ENCODE measurements around the gene STAT6. TPM values are rescaled to one million over a fixed set of nuclear protein-coding genes. Genes with fewer than 3 reads are reported as not detected.
A peak's percentile ranks its signal among the peaks of the same experiment; 100 is the strongest.

The STAT6 gene
- 100 to 1,000 TPM in 2 of 8 experiments, 10 to 100 TPM in 2, 1 to 10 TPM in 4; 1.6 to 126 (median 13.3) TPM for total RNA-seq

- in situ Hi-C loops (cut with MboI; ENCODE audit: low pct_unique_long_range_greater_than_20kb in 2 of 9, low sequenced_read_pairs in 9 of 9, unreplicated experiment in 9 of 9) = loop anchor here in 1 of 9 experiments (5.0 kb wide), 1 partner anchor 39 kb away; no protein-coding TSS in a partner anchor
- H3K4me3 ChIP-seq = peak within 1 kb of the TSS; percentile 5 to 31 (median 20)
- H3K27ac ChIP-seq = peak within 1 kb of the TSS; percentile 66 to 88
- H3K4me1 ChIP-seq (replicated peaks in 1 of 2) = peaks cover 21 to 25% of the 10 kb centered on the region in 2 donors
- WGBS, 10 experiments = 0% methylated on average over 3 of the region's 13 CpGs; no CpG with 5 or more reads in 9 of the 10 experiments
- ATAC-seq (replicated peaks in 6 of 8) = peak; percentile 38 to 66 (median 48)
Observed at GRCh38 chr12:57111031-57111734, at the start of gene STAT6. STAT6 (minus strand) TSS chr12:57111362; CDS start chr12:57108278, 3,084 bp downstream.

- H3K4me3 ChIP-seq = no peak overlapping the region
- peaks cover 4 to 6% of the 10 kb centered on the region in 2 donors for H3K4me1 ChIP-seq (replicated peaks in 1 of 2)
- no peak for ATAC-seq (replicated peaks in 6 of 8)
- H3K27ac ChIP-seq = no peak overlapping the region
- in situ Hi-C loops (cut with MboI; ENCODE audit: low pct_unique_long_range_greater_than_20kb in 2 of 9, low sequenced_read_pairs in 9 of 9, unreplicated experiment in 9 of 9) = no loop called here
- WGBS, 10 experiments = 60 to 100% (median 95%) methylated on average over 1 to 10 of the region's 14 CpGs; no CpG with 5 or more reads in 5 of the 10 experiments
Observed at GRCh38 chr12:57160741-57161140, 49.6 kb upstream of the STAT6 start.

GRCh38 chr12:57160040-57160439 lies 48.9 kb upstream of the STAT6 start:
- Histone ChIP-seq H3K4me3 (no peak overlapping the region), H3K27ac (no peak overlapping the region), H3K4me1 (replicated peaks in 1 of 2) (peaks cover 4 to 6% of the 10 kb centered on the region in 2 donors)
- in situ Hi-C loops (cut with MboI; ENCODE audit: low pct_unique_long_range_greater_than_20kb in 2 of 9, low sequenced_read_pairs in 9 of 9, unreplicated experiment in 9 of 9) = no loop called here
- ATAC-seq (replicated peaks in 6 of 8) = peak in 1 of 8 experiments; percentile 52
- WGBS, 10 experiments = 62 to 92% (median 83%) methylated on average over 1 to 3 of the region's 4 CpGs; no CpG with 5 or more reads in 5 of the 10 experiments

- no peak for ATAC-seq (replicated peaks in 6 of 8)
- H3K4me3 ChIP-seq = no peak overlapping the region
- in situ Hi-C loops (cut with MboI; ENCODE audit: low pct_unique_long_range_greater_than_20kb in 2 of 9, low sequenced_read_pairs in 9 of 9, unreplicated experiment in 9 of 9) = no loop called here
- H3K27ac ChIP-seq = no peak overlapping the region
- H3K4me1 ChIP-seq (replicated peaks in 1 of 2) = peaks cover 4 to 6% of the 10 kb centered on the region in 2 donors
- 20 to 100% (median 81%) methylated on average over 1 to 3 of the region's 4 CpGs; no CpG with 5 or more reads in 5 of the 10 experiments for WGBS, 10 experiments
Observed at GRCh38 chr12:57159311-57159710, 48.1 kb upstream of the STAT6 start.

GRCh38 chr12:57158665-57159064 lies 47.5 kb upstream of the STAT6 start:
- 20 to 100% (median 40%) methylated on average over 1 to 3 of the region's 4 CpGs; no CpG with 5 or more reads in 7 of the 10 experiments for WGBS, 10 experiments
- in situ Hi-C loops (cut with MboI; ENCODE audit: low pct_unique_long_range_greater_than_20kb in 2 of 9, low sequenced_read_pairs in 9 of 9, unreplicated experiment in 9 of 9) = no loop called here
- peak in 5 of 8 experiments; percentile 12 to 37 (median 26) for ATAC-seq (replicated peaks in 6 of 8)
- H3K27ac ChIP-seq = no peak overlapping the region
- H3K4me3 ChIP-seq = no peak overlapping the region
- peaks cover 4 to 6% of the 10 kb centered on the region in 2 donors for H3K4me1 ChIP-seq (replicated peaks in 1 of 2)

GRCh38 chr12:57158186-57158585 lies 47.0 kb upstream of the STAT6 start:
- 60 to 96% (median 77%) methylated on average over 2 to 10 of the region's 16 CpGs; no CpG with 5 or more reads in 4 of the 10 experiments for WGBS, 10 experiments
- Histone ChIP-seq H3K4me1 (replicated peaks in 1 of 2) (peaks cover 4 to 6% of the 10 kb centered on the region in 2 donors), H3K4me3 (no peak overlapping the region), H3K27ac (peak overlapping the region in 1 of 2 donors; percentile 33)
- no peak for ATAC-seq (replicated peaks in 6 of 8)
- in situ Hi-C loops (cut with MboI; ENCODE audit: low pct_unique_long_range_greater_than_20kb in 2 of 9, low sequenced_read_pairs in 9 of 9, unreplicated experiment in 9 of 9) = no loop called here

- no peak for ATAC-seq (replicated peaks in 6 of 8)
- peaks cover 4 to 6% of the 10 kb centered on the region in 2 donors for H3K4me1 ChIP-seq (replicated peaks in 1 of 2)
- WGBS, 10 experiments = 40 to 100% (median 86%) methylated on average over 1 to 5 of the region's 5 CpGs; no CpG with 5 or more reads in 2 of the 10 experiments
- in situ Hi-C loops (cut with MboI; ENCODE audit: low pct_unique_long_range_greater_than_20kb in 2 of 9, low sequenced_read_pairs in 9 of 9, unreplicated experiment in 9 of 9) = no loop called here
- no peak overlapping the region for H3K27ac ChIP-seq
- no peak overlapping the region for H3K4me3 ChIP-seq
Observed at GRCh38 chr12:57157588-57158173, 46.5 kb upstream of the STAT6 start.

- WGBS, 10 experiments = 70 to 100% (median 96%) methylated on average over 1 to 11 of the region's 16 CpGs; no CpG with 5 or more reads in 2 of the 10 experiments
- ATAC-seq (replicated peaks in 6 of 8) = no peak
- H3K27ac ChIP-seq = no peak overlapping the region
Observed at GRCh38 chr12:57156701-57157403, 45.7 kb upstream of the STAT6 start.

GRCh38 chr12:57154804-57155434 lies 43.8 kb upstream of the STAT6 start:
- ATAC-seq (replicated peaks in 6 of 8) = no peak
- in situ Hi-C loops (cut with MboI; ENCODE audit: low pct_unique_long_range_greater_than_20kb in 2 of 9, low sequenced_read_pairs in 9 of 9, unreplicated experiment in 9 of 9) = no loop called here
- no peak overlapping the region for H3K4me3 ChIP-seq
- WGBS, 10 experiments = 70 to 100% (median 94%) methylated on average over 1 to 3 of the region's 5 CpGs; no CpG with 5 or more reads in 1 of the 10 experiments
- peaks cover 4 to 6% of the 10 kb centered on the region in 2 donors for H3K4me1 ChIP-seq (replicated peaks in 1 of 2)
- no peak overlapping the region for H3K27ac ChIP-seq

More at GRCh38 chr12:57156701-57157403, 45.7 kb upstream of the STAT6 start:
- in situ Hi-C loops (cut with MboI; ENCODE audit: low pct_unique_long_range_greater_than_20kb in 2 of 9, low sequenced_read_pairs in 9 of 9, unreplicated experiment in 9 of 9) = no loop called here
- Histone ChIP-seq H3K4me3 (no peak overlapping the region), H3K4me1 (replicated peaks in 1 of 2) (peaks cover 4 to 6% of the 10 kb centered on the region in 2 donors)

GRCh38 chr12:57154076-57154475 lies 42.9 kb upstream of the STAT6 start:
- Histone ChIP-seq H3K4me3 (no peak overlapping the region), H3K4me1 (replicated peaks in 1 of 2) (peaks cover 4 to 6% of the 10 kb centered on the region in 2 donors), H3K27ac (no peak overlapping the region)
- no peak for ATAC-seq (replicated peaks in 6 of 8)
- WGBS, 10 experiments = 80 to 100% (median 100%) methylated on average over 1 to 2 of the region's 6 CpGs; no CpG with 5 or more reads in 7 of the 10 experiments
- in situ Hi-C loops (cut with MboI; ENCODE audit: low pct_unique_long_range_greater_than_20kb in 2 of 9, low sequenced_read_pairs in 9 of 9, unreplicated experiment in 9 of 9) = no loop called here

GRCh38 chr12:57153415-57153997 lies 42.3 kb upstream of the STAT6 start:
- in situ Hi-C loops (cut with MboI; ENCODE audit: low pct_unique_long_range_greater_than_20kb in 2 of 9, low sequenced_read_pairs in 9 of 9, unreplicated experiment in 9 of 9) = no loop called here
- no peak for ATAC-seq (replicated peaks in 6 of 8)
- no peak overlapping the region for H3K27ac ChIP-seq
- H3K4me3 ChIP-seq = no peak overlapping the region
- WGBS, 10 experiments = 100% methylated on average over 1 of the region's 1 CpG; no CpG with 5 or more reads in 5 of the 10 experiments
- peaks cover 4 to 5% of the 10 kb centered on the region in 2 donors for H3K4me1 ChIP-seq (replicated peaks in 1 of 2)

GRCh38 chr12:57152639-57153038 lies 41.5 kb upstream of the STAT6 start:
- 92 to 100% (median 100%) methylated on average over 2 of the region's 4 CpGs; no CpG with 5 or more reads in 7 of the 10 experiments for WGBS, 10 experiments
- in situ Hi-C loops (cut with MboI; ENCODE audit: low pct_unique_long_range_greater_than_20kb in 2 of 9, low sequenced_read_pairs in 9 of 9, unreplicated experiment in 9 of 9) = no loop called here
- peak in 2 of 8 experiments; percentile 6 to 8 for ATAC-seq (replicated peaks in 6 of 8)
- no peak overlapping the region for H3K4me3 ChIP-seq
- no peak overlapping the region for H3K27ac ChIP-seq
- H3K4me1 ChIP-seq (replicated peaks in 1 of 2) = no peaks in the 10 kb centered on the region

All from motor neuron (in vitro differentiated cells).